HG02763 (cell line): ENCODE results near the gene TM9SF1.

Experiments used
- ATAC-seq: cut with Tn5 transposase; IDR thresholded peaks from one replicate; pipeline ENCODE4 v1.9.1; 2021; ENCODE audit warnings: mild to moderate bottlenecking, moderate library complexity; ENCODE audit not compliant: unreplicated experiment

Gene TM9SF1

GRCh38 chr14:24179961-24180796 lies 15.1 kb downstream of the TM9SF1 start:
- no peak for ATAC-seq

GRCh38 chr14:24179294-24179960 lies 15.8 kb downstream of the TM9SF1 start:
- ATAC-seq = no peak

- no peak for ATAC-seq
These were observed 16.7 kb downstream of the TM9SF1 start for GRCh38 chr14:24178399-24179178.

GRCh38 chr14:24177891-24178290 lies 17.4 kb downstream of the TM9SF1 start:
- no peak for ATAC-seq

- ATAC-seq = no peak
These were observed 18.0 kb downstream of the TM9SF1 start for GRCh38 chr14:24177041-24177825.

GRCh38 chr14:24176599-24176998 lies 18.6 kb downstream of the TM9SF1 start:
- ATAC-seq = no peak

- no peak for ATAC-seq
These were observed 22.4 kb downstream of the TM9SF1 start for GRCh38 chr14:24172871-24173281.

GRCh38 chr14:24172261-24172860 lies 22.9 kb downstream of the TM9SF1 start:
- no peak for ATAC-seq

- peak; percentile 77 for ATAC-seq
These were observed 23.6 kb downstream of the TM9SF1 start, which contains the start of gene REC8 for GRCh38 chr14:24171422-24172260. TSS of gene REC8 (plus strand) at chr14:24172080. CDS start at chr14:24172553, 473 bp downstream.

GRCh38 chr14:24167469-24168114 lies 27.6 kb downstream of the TM9SF1 start:
- no peak for ATAC-seq

GRCh38 chr14:24165785-24166184 lies 29.5 kb downstream of the TM9SF1 start:
- no peak for ATAC-seq

GRCh38 chr14:24164518-24164991 lies 30.7 kb downstream of the TM9SF1 start:
- ATAC-seq = no peak

GRCh38 chr14:24162093-24162492 lies 33.1 kb downstream of the TM9SF1 start:
- ATAC-seq = no peak

GRCh38 chr14:24160850-24161804 lies 34.1 kb downstream of the TM9SF1 start, which contains the start of gene IRF9:
TSS of gene IRF9 (plus strand) at chr14:24161265. CDS start at chr14:24162145, 880 bp downstream.
- ATAC-seq = peak; percentile 79

GRCh38 chr14:24160499-24160849 lies 34.8 kb downstream of the TM9SF1 start:
- no peak for ATAC-seq

GRCh38 chr14:24159777-24160498 lies 35.3 kb downstream of the TM9SF1 start:
- ATAC-seq = no peak

- no peak for ATAC-seq
These were observed 37.9 kb downstream of the TM9SF1 start for GRCh38 chr14:24157331-24157730.
